Lower lobe of right lung (tissue), 2 donors: ENCODE results near the gene MYOCOS. TPM values are rescaled to one million over a fixed set of nuclear protein-coding genes. Genes with fewer than 3 reads are reported as not detected.

Source experiments
- ATAC-seq, 2 donors: fragments of 200-7000 bp; cut with Tn5 transposase; one replicate each; pipeline ENCODE4 v1.9.1; 2020 to 2022; ENCODE audit warnings: mild to moderate bottlenecking in 2 of 2, moderate library complexity in 2 of 2
- DNase-seq: peaks from one replicate; pipeline ENCODE4 v3.0.0-alpha.2; 2020
- H3K27ac ChIP-seq: fragments of 200-600 bp; one replicate; pipeline ENCODE4 v1.8.0; 2022
- H3K27me3 ChIP-seq: fragments of 200-600 bp; one replicate; pipeline ENCODE4 v1.8.0; 2022; ENCODE audit warnings: low read depth
- H3K36me3 ChIP-seq: fragments of 200-600 bp; one replicate; pipeline ENCODE4 v1.8.0; 2022; ENCODE audit warnings: mild to moderate bottlenecking
- H3K4me1 ChIP-seq: fragments of 200-600 bp; one replicate; pipeline ENCODE4 v1.8.0; 2022
- H3K4me3 ChIP-seq: fragments of 200-600 bp; one replicate; pipeline ENCODE4 v1.8.0; 2022; ENCODE audit warnings: mild to moderate bottlenecking
- H3K9me3 ChIP-seq: fragments of 200-600 bp; one replicate; pipeline ENCODE4 v1.8.0; 2022
- CTCF ChIP-seq: fragments of 200-600 bp; IDR thresholded peaks from one replicate; pipeline ENCODE4 v1.8.0; 2022; ENCODE audit warnings: antibody characterized with exemption, mild to moderate bottlenecking
- intact Hi-C: fragments of 100-400 bp; cut with DNase I; formaldehyde crosslinking; loops from one replicate; pipeline ENCODE4 v1.11.0; 2022
- total RNA-seq: library from RNA; stranded (reverse); fragmentation: NEBNext Ultra II Directional; extraction: Animal tissue kit (Norgen Biotek cat#: 25700); gene quantifications from one replicate; pipeline ENCODE4 v1.2.1, GENCODE V29; 2021
- donor health status: DM: no; HTN: yes; CAD: no; lungs with severe emphysema.

Gene MYOCOS
- total RNA-seq, 1 donor from 2014 or later, result 0.18 TPM

GRCh38 chr1:171644805-171645483 is 22.9 kb downstream of the MYOCOS start:
- H3K27ac ChIP-seq, result peak overlapping the region; percentile 71
- no peaks in the 10 kb centered on the region for H3K36me3 ChIP-seq
- peak; percentile 69 for TF ChIP-seq CTCF
- no peaks in the 10 kb centered on the region for H3K9me3 ChIP-seq
- ATAC-seq, result peak; percentile 86 to 88
- H3K4me3 ChIP-seq, result no peak overlapping the region
- H3K4me1 ChIP-seq, result peaks cover 15% of the 10 kb centered on the region
- H3K27me3 ChIP-seq, result no peaks in the 10 kb centered on the region
- peak; percentile 64 for DNase-seq
- intact Hi-C loops, result no loop called here

GRCh38 chr1:171645553-171646248 is 23.7 kb downstream of the MYOCOS start:
- TF ChIP-seq CTCF, result no peak
- DNase-seq, result no peak
- peak overlapping the region; percentile 71 for H3K27ac ChIP-seq
- peak; percentile 57 to 63 for ATAC-seq
- H3K4me1 ChIP-seq, result peaks cover 15% of the 10 kb centered on the region
- H3K27me3 ChIP-seq, result no peaks in the 10 kb centered on the region
- H3K9me3 ChIP-seq, result no peaks in the 10 kb centered on the region
- no peak overlapping the region for H3K4me3 ChIP-seq
- H3K36me3 ChIP-seq, result no peaks in the 10 kb centered on the region
- intact Hi-C loops, result no loop called here

- intact Hi-C loops, result no loop called here
- H3K9me3 ChIP-seq, result no peaks in the 10 kb centered on the region
These were observed 24.2 kb downstream of the MYOCOS start for GRCh38 chr1:171646249-171646560.

DNA sequence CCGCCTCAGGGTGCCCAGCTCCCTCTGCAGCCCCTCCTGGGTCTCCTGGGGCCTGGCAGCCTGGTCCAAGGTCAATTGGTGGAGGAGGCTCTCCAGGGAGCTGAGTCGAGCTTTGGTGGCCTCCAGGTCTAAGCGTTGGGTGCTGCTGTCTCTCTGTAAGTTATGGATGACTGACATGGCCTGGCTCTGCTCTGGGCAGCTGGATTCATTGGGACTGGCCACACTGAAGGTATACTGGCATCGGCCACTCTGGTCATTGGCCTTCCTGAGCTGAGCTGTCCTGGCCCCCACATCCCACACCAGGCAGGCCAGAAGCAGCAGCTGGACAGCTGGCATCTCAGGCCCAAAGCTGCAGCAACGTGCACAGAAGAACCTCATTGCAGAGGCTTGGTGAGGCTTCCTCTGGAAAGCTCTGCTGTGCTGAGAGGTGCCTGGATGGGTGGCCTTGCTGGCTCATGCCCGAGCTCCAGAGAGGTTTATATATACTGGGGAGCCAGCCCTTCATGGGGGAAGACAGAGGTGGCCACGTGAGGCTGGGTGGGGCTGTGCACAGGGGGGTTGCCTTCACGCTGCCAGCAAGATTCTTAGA is 30.3 kb downstream of the MYOCOS start, which contains the start of gene MYOC:
Gene MYOC, minus strand, starts transcription at position 455 of the 589 bp plus-strand sequence. Its CDS starts 77 bp downstream, at position 378.
- peak within 1 kb of the TSS; percentile 79 for H3K27ac ChIP-seq
- H3K36me3 ChIP-seq, result no peaks in the 10 kb centered on the region
- TF ChIP-seq CTCF, result no peak
- ATAC-seq (no peak), DNase-seq (no peak)
- no peaks in the 10 kb centered on the region for H3K9me3 ChIP-seq
- intact Hi-C loops, result no loop called here
- no peak within 1 kb of the TSS for H3K4me3 ChIP-seq
- H3K4me1 ChIP-seq, result peaks cover 26% of the 10 kb centered on the region
- no peaks in the 10 kb centered on the region for H3K27me3 ChIP-seq

More at GRCh38 chr1:171646249-171646560, 24.2 kb downstream of the MYOCOS start:
- Histone ChIP-seq H3K4me1 (peaks cover 15% of the 10 kb centered on the region), H3K4me3 (no peak overlapping the region), H3K27me3 (no peaks in the 10 kb centered on the region), H3K27ac (no peak overlapping the region), H3K36me3 (no peaks in the 10 kb centered on the region)
- DNase-seq (no peak), ATAC-seq (no peak)
- no peak for TF ChIP-seq CTCF

DNA sequence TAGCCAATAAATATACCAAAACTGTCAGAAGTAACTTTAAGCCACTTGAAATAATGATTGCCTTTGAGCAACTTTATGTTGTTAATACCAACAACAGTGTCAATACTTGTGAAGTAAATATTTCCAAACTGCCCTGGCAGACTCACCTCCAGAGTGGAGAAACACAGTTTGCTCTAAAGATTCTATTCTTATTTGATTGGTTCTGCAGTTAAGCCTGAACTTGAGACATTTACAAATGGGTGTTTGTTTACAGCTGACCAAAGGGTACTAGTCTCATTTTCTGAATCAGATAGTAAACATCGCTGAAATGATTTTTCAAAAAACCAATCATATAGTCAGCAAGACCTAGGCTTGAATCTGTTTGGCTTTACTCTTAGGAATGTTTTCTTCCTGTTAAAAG is 31.8 kb downstream of the MYOCOS start:
- Histone ChIP-seq H3K4me1 (peaks cover 26% of the 10 kb centered on the region), H3K9me3 (no peaks in the 10 kb centered on the region), H3K27ac (peak overlapping the region; percentile 79), H3K36me3 (no peaks in the 10 kb centered on the region), H3K27me3 (no peaks in the 10 kb centered on the region), H3K4me3 (no peak overlapping the region)
- DNase-seq (no peak), ATAC-seq (no peak)
- intact Hi-C loops, result no loop called here
- no peak for TF ChIP-seq CTCF
